Astrocyte of the spinal cord (primary cell): Measurements from ENCODE around the gene PHLDB2.

Experiments used
- DNase-seq: peaks from one replicate; pipeline ENCODE4 v3.0.0; 2011; ENCODE audit warnings: low read depth, low spot score
- H3K4me3 ChIP-seq: 2 replicates; pipeline ENCODE4 v1.5.1; 2011; ENCODE audit warnings: low read depth, mild to moderate bottlenecking, low read length, moderate library complexity
- in situ Hi-C: cut with HindIII; loops from 2 replicates; pipeline ENCODE4 v1.10.0; 2017; ENCODE audit warnings: low sequenced_read_pairs
- TF ChIP-seq, protein P1 (sequence below): IDR thresholded peaks from 2 replicates; pipeline ENCODE4 v1.5.1; 2012; ENCODE audit warnings: low read depth, mild to moderate bottlenecking, low read length, inconsistent platforms

Gene PHLDB2

DNA sequence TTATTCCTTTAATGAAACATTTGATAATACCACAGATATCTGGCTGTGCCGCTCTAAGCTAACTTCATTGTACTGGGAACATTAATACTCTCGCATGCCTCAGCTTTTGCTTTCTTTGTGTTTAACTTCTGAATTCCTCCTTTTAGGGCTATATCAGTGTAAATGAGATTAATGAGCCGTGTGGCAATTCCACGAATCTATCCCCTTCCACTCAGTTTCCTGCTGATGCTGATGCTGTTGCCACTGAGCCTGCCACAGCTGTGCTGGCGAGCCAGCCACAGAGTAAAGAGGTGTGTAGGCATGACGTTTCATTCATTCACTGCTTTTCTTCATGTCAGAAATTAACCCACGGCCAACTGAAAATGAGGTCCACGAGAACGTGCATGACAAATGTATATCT lies 89.7 kb downstream of the PHLDB2 start:
- TF ChIP-seq, protein P1, sequence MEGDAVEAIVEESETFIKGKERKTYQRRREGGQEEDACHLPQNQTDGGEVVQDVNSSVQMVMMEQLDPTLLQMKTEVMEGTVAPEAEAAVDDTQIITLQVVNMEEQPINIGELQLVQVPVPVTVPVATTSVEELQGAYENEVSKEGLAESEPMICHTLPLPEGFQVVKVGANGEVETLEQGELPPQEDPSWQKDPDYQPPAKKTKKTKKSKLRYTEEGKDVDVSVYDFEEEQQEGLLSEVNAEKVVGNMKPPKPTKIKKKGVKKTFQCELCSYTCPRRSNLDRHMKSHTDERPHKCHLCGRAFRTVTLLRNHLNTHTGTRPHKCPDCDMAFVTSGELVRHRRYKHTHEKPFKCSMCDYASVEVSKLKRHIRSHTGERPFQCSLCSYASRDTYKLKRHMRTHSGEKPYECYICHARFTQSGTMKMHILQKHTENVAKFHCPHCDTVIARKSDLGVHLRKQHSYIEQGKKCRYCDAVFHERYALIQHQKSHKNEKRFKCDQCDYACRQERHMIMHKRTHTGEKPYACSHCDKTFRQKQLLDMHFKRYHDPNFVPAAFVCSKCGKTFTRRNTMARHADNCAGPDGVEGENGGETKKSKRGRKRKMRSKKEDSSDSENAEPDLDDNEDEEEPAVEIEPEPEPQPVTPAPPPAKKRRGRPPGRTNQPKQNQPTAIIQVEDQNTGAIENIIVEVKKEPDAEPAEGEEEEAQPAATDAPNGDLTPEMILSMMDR: no peak
- DNase-seq: no peak
- no peak overlapping the region for H3K4me3 ChIP-seq
- in situ Hi-C loops: no loop called here

DNA sequence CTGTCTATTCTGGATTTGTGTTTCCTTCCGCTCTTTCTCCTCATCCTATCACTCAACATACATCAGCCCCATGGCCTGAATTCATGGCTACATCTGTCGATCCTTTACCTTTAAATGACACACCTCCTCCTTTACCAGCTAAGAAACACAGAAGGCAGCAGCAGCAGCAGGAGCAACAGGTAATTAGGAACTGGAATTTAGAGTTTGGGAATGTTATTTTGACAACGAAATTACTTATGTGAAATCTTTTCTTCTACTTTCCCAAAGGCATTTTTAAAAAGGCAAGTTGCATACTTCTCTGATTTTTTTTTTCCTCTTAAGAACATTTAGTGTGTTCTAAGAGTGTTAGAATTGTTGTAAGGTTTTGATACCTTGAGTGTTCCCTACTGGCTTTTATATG lies 90.6 kb downstream of the PHLDB2 start:
- H3K4me3 ChIP-seq: no peak overlapping the region
- DNase-seq: no peak
- TF ChIP-seq, protein P1: no peak
- in situ Hi-C loops: loop anchor here (25.0 kb wide), 1 partner anchor 212 kb away; no protein-coding TSS in a partner anchor

DNA sequence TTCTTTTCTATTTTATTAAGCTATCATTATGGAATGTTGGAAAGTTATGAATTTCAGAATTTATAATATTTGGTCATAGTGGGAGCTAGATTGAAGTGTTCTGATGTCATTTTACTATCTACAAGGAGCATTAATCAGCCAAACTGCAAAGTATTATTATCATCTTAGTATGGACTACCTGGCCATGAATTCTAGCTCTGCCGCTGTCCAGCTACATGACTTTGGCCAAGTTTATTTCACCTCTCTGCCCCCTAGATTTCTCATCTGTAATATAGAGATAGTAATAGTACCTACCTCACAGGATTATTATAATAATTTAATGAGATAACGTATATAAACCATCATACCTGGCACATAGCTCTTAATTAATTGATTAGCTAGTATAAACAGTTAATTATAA lies 92.0 kb downstream of the PHLDB2 start:
- H3K4me3 ChIP-seq: no peak overlapping the region
- TF ChIP-seq, protein P1: no peak
- in situ Hi-C loops: loop anchor here (25.0 kb wide), 1 partner anchor 214 kb away; no protein-coding TSS in a partner anchor
- DNase-seq: no peak

- in situ Hi-C loops: loop anchor here (25.0 kb wide), 1 partner anchor 215 kb away; no protein-coding TSS in a partner anchor
- TF ChIP-seq, protein P1: no peak
- no peak for DNase-seq
- H3K4me3 ChIP-seq: no peak overlapping the region
These were observed 93.0 kb downstream of the PHLDB2 start for GRCh38 chr3:111952086-111952485.

GRCh38 chr3:111952866-111953450 lies 93.9 kb downstream of the PHLDB2 start:
- H3K4me3 ChIP-seq: no peak overlapping the region
- DNase-seq: no peak
- in situ Hi-C loops: loop anchor here (25.0 kb wide), 1 partner anchor 216 kb away; no protein-coding TSS in a partner anchor
- TF ChIP-seq, protein P1: no peak

- in situ Hi-C loops: loop anchor here (25.0 kb wide), 1 partner anchor 217 kb away; no protein-coding TSS in a partner anchor
- DNase-seq: peak; percentile 50
- no peak overlapping the region for H3K4me3 ChIP-seq
- TF ChIP-seq, protein P1: no peak
These were observed 95.3 kb downstream of the PHLDB2 start for GRCh38 chr3:111954228-111954990.
